Measurements from ENCODE around the gene CEMIP.

The CEMIP gene

DNA sequence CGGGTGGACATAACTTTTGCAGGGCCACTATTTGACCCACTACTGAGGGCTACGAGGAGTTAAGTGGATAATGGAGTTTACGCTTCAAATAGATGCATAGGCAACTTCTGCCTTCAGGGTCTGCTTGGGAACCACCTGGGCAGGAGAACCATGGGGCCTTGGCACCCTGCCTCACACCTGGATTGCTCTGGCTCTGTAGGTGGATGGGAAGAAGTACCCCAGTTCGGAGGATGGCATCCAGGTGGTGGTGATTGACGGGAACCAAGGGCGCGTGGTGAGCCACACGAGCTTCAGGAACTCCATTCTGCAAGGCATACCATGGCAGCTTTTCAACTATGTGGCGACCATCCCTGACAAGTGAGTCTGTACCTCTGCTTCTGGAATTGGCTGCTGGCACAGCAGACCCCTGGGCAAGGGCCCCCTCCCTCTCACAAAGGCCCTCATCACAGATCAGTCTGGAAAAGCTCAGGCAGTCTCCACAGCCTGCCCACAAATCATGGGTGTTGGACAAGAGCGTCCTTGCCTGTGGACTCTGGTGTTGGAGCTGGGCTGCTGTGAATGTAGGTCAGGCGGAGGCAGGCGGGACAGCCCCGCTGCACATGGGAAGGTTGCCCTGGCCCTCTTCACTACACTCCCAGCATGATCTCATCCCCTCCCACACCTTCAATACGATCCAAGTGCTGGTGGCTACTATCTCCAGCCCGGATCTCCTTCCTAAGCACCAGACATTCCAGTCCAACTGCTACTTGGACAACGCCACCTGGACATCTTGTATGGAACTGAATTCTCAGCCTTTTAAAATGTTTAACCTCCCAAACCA lies 163.8 kb downstream of the CEMIP start:
- no peak overlapping the region for H3K4me3 ChIP-seq (ENCODE audit: low read depth, low read length)
- no peak for DNase-seq (ENCODE audit: low read depth)
- no peak for TF ChIP-seq CTCF (conservative IDR thresholded peaks at IDR 0.05; ENCODE audit: low read depth, low read length)

DNA sequence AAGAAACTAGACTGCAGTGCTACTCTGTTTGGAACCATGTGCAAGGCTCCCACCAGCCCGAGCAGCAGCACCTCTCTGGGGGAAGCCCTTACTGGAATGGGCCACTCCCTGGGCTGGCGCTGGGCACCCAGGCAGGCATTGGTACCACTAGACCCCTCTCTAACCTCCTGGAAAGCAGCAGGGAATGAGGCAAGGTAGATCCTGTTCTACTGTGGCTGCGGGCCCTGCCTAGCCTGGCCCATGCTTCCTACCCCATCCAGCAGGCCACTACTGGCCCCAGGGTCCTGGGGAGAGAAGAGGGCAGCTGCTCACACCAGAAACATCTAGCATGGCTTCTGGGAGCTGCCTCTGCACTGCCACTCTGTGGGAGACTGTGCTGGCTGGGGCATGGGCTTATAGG lies 165.6 kb downstream of the CEMIP start:
- TF ChIP-seq CTCF (conservative IDR thresholded peaks at IDR 0.05; ENCODE audit: low read depth, low read length) = no peak
- no peak overlapping the region for H3K4me3 ChIP-seq (ENCODE audit: low read depth, low read length)
- no peak for DNase-seq (ENCODE audit: low read depth)

- peak; percentile 37 for DNase-seq (ENCODE audit: low read depth)
- H3K4me3 ChIP-seq (ENCODE audit: low read depth, low read length) = no peak overlapping the region
- no peak for TF ChIP-seq CTCF (conservative IDR thresholded peaks at IDR 0.05; ENCODE audit: low read depth, low read length)
These were observed 166.4 kb downstream of the CEMIP start for GRCh38 chr15:80945605-80946004.

DNA sequence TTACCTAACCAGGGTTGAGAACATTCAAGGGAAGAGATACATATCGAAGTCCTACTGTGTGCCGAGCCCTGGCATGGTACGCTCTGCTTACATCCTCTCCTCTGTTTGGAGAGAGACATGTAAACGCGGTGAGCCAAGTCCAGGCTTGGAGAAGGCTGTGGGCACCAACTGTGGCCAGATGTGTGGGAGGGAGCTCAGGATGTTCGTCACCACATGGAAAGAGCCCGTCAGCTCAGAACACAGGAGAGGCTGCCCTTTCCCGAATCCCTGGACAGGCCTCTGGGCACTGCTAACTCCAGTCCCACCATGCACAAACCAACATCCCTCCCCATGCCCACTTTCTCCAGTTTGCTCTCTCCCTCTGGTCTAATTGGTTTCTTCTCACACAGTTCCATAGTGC lies 167.4 kb downstream of the CEMIP start:
- no peak for TF ChIP-seq CTCF (conservative IDR thresholded peaks at IDR 0.05; ENCODE audit: low read depth, low read length)
- DNase-seq (ENCODE audit: low read depth) = no peak

DNA sequence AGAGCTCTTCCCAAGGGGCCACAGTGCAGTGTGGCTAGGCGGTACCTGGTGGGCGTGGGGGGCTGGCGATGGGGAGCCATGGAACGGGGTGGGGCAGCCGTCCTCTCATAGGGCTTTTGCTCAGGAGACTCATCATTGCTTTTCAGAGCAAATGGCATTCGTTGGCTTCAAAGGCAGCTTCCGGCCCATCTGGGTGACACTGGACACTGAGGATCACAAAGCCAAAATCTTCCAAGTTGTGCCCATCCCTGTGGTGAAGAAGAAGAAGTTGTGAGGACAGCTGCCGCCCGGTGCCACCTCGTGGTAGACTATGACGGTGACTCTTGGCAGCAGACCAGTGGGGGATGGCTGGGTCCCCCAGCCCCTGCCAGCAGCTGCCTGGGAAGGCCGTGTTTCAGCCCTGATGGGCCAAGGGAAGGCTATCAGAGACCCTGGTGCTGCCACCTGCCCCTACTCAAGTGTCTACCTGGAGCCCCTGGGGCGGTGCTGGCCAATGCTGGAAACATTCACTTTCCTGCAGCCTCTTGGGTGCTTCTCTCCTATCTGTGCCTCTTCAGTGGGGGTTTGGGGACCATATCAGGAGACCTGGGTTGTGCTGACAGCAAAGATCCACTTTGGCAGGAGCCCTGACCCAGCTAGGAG lies 169.6 kb downstream of the CEMIP start:
- no peak for TF ChIP-seq CTCF (conservative IDR thresholded peaks at IDR 0.05; ENCODE audit: low read depth, low read length)
- no peak for DNase-seq (ENCODE audit: low read depth)
- no peak overlapping the region for H3K4me3 ChIP-seq (ENCODE audit: low read depth, low read length)

More for the DNA sequence above, 167.4 kb downstream of the CEMIP start:
- no peak overlapping the region for H3K4me3 ChIP-seq (ENCODE audit: low read depth, low read length)

- no peak overlapping the region for H3K4me3 ChIP-seq (ENCODE audit: low read depth, low read length)
- no peak for DNase-seq (ENCODE audit: low read depth)
- no peak for TF ChIP-seq CTCF (conservative IDR thresholded peaks at IDR 0.05; ENCODE audit: low read depth, low read length)
These were observed 170.6 kb downstream of the CEMIP start for GRCh38 chr15:80949756-80950155.
